ENCODE data around the gene CEP55. TPM values are rescaled to one million over a fixed set of nuclear protein-coding genes. Genes with fewer than 3 reads are reported as not detected.

The CEP55 gene
- total RNA-seq, 4 donors from 2014 or later = 0.19 to 3.2 (median 0.32) TPM; not detected in 1

DNA sequence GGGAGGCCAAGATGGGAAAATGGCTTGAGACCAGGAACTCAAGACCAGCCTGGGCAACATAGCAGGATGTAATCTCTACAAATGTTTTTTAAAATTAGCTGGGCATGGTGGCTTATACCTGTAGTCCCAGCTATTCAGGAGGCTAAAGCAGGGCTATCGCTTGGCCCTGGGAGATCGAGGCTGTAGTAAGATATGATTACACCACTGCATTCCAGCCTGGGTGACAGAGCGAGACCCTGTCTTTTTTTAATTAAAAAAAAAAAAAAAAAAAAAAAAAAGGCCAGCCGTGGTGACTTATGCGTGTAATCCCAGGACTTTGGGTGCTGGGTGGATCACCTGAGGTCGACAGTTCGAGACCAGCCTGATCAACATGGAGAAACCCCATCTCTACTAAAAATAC lies 41.7 kb upstream of the CEP55 start:
- ATAC-seq (ENCODE audit: low FRiP score) (no peak), DNase-seq (ENCODE audit: low spot score) (no peak)
- TF ChIP-seq, protein P1, sequence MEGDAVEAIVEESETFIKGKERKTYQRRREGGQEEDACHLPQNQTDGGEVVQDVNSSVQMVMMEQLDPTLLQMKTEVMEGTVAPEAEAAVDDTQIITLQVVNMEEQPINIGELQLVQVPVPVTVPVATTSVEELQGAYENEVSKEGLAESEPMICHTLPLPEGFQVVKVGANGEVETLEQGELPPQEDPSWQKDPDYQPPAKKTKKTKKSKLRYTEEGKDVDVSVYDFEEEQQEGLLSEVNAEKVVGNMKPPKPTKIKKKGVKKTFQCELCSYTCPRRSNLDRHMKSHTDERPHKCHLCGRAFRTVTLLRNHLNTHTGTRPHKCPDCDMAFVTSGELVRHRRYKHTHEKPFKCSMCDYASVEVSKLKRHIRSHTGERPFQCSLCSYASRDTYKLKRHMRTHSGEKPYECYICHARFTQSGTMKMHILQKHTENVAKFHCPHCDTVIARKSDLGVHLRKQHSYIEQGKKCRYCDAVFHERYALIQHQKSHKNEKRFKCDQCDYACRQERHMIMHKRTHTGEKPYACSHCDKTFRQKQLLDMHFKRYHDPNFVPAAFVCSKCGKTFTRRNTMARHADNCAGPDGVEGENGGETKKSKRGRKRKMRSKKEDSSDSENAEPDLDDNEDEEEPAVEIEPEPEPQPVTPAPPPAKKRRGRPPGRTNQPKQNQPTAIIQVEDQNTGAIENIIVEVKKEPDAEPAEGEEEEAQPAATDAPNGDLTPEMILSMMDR (IDR thresholded peaks at IDR 0.05) = no peak

DNA sequence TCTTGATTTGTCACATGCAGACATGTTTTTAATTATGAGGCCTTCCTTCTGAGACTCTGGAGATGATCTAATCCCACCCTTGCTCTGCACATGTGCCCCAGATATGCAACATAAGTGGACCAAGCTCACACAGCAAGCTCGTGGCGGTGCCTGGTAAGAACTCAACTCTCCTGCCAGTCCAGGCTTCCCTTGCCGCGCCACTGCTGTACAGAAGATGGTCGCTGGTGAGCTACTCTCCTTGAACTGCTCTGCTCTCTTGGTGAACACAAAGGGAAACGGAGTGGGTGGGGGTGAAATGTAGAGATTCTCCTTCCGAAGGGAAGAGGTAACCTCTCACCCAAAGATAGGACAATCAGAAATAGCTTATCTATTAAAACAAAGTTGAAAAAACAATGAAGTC lies 39.9 kb upstream of the CEP55 start:
- no peak for DNase-seq (ENCODE audit: low spot score)
- ATAC-seq (ENCODE audit: low FRiP score) = no peak
- TF ChIP-seq, protein P1 (IDR thresholded peaks at IDR 0.05) = no peak

DNA sequence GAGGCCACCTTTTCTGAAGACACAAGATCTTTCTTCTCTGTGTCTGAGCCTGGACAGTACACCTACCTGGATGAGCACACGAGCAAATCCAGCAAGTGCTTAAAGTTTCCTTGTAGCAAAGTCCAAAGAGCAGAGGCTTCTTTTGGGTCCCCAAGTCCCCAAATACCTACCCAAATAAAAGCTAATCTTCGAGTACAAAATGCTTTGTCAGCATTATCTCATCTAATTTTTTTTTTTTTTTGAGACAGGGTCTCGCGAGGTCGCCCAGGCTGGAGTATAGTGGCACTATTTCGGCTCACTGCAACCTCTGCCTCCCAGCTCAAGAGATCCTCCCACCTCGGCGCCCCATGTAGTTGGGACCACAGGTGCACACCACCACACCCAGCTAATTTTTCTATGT lies 38.9 kb upstream of the CEP55 start:
- ATAC-seq (ENCODE audit: low FRiP score) (no peak), DNase-seq (ENCODE audit: low spot score) (no peak)
- TF ChIP-seq, protein P1 (IDR thresholded peaks at IDR 0.05) = no peak

DNA sequence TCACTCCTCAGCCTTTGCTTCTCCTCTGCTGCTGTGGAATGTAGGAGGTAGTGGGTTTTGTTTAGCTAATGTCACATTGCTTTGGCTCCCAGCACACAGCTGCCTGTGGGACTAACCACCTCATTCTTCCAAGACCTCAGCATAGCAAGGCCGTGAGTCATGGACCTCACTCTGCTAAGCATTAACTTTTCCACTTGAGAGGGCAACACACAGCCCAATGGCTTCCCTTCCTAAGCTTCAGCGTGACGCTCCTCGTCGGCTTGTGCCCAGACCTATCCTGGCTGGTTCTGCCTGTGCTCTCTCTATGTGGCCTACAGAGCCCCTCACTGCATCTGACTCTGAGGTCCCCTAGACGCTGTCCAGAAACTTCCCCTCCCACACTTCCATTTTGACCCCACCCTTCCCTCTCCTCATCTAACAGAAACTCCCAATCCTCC lies 37.6 kb upstream of the CEP55 start:
- ATAC-seq (ENCODE audit: low FRiP score) (peak; percentile 88), DNase-seq (ENCODE audit: low spot score) (peak; percentile 56)
- TF ChIP-seq, protein P1 (IDR thresholded peaks at IDR 0.05) = no peak

DNA sequence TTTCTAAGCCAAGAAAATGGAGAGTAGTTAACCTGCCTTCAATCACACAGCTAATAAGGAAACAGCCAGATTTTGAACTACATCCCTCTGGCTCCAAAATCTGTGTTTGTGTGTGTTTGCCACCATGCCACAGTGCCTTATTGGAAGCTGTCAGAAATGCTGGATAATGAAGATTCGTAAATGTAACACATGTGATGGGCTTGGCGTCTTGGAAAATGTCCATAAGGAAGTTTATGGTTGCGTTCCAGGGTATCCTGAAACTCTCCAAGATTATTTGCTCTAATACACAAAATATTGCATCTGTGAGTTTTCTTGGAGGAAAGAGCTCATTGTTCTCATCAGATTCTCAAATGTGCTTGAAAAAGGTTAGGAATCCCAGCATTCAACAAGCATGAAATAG lies 36.9 kb upstream of the CEP55 start:
- DNase-seq (ENCODE audit: low spot score) = no peak
- no peak for ATAC-seq (ENCODE audit: low FRiP score)
- TF ChIP-seq, protein P1 (IDR thresholded peaks at IDR 0.05) = no peak

DNA sequence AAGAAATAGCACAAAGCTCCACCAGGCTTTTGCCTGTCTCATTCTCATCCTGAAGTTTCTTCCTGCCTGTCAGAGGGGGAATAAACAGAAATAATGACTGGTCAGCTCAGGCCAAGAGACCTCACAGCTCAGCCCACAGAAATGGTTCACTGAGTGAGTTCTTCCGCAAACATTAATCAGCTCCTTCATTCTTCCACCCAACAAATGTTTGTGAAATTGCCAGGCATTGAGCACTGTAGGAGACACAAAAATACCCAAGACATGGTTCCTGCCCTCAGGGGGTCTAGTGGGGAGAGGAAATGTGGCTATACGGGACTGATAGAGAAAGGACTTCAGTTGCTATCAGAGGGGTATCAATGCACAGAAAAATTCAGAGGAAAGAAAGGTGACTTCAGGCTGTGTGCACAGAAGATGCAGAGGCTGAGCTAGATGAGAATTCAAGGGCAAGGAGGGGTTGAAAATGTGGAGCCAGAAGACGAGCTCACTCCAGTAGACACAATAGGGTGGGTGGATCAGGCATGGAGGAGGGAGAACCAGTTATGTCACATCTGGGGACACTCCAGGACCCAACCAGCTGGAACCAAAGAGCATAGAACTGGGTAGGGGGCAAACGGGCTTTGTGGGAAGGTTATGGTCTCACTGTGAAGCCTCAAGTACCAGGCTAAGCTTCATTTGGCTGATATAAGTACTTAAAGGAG lies 35.2 kb upstream of the CEP55 start:
- TF ChIP-seq, protein P1 (IDR thresholded peaks at IDR 0.05) = no peak
- ATAC-seq (ENCODE audit: low FRiP score) = no peak
- DNase-seq (ENCODE audit: low spot score) = no peak

DNA sequence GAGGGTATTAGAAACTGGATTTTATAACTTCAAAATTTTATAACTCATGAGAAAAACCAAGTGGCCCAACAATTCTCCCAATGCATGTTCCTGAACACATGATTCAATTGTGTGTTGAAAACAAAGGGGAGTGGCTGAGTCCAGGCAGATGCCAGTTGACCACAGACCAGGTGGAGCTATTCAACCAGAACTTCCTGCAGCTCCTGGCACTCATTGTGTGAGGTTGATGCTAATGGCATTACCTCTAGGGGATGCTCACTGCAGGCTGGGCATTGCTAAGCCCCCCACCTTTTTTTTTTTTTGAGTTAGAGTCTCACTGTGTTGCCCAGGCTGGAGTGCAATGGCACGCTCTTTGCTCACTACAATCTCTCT lies 34.6 kb upstream of the CEP55 start:
- TF ChIP-seq, protein P1 (IDR thresholded peaks at IDR 0.05) = no peak
- ATAC-seq (ENCODE audit: low FRiP score) (no peak), DNase-seq (ENCODE audit: low spot score) (no peak)
